Upper lobe of right lung (tissue), 1 donor: ENCODE results near the gene KIAA0319L. TPM values are rescaled to one million over a fixed set of nuclear protein-coding genes. Genes with fewer than 3 reads are reported as not detected.

Experiments used
- ATAC-seq: fragments of 200-7000 bp; cut with Tn5 transposase; one replicate; pipeline ENCODE4 v1.9.1; 2020; ENCODE audit warnings: mild to moderate bottlenecking, moderate library complexity
- DNase-seq: peaks from one replicate; pipeline ENCODE4 v3.0.0-alpha.2; 2020
- H3K27ac ChIP-seq: fragments of 200-600 bp; one replicate; pipeline ENCODE4 v1.8.0; 2022
- H3K27me3 ChIP-seq: fragments of 200-600 bp; one replicate; pipeline ENCODE4 v1.8.0; 2022; ENCODE audit warnings: mild to moderate bottlenecking
- H3K36me3 ChIP-seq: fragments of 200-600 bp; one replicate; pipeline ENCODE4 v1.8.0; 2022
- H3K4me1 ChIP-seq: fragments of 200-600 bp; one replicate; pipeline ENCODE4 v1.8.0; 2022
- H3K4me3 ChIP-seq: fragments of 200-600 bp; one replicate; pipeline ENCODE4 v1.8.0; 2022; ENCODE audit warnings: mild to moderate bottlenecking
- H3K9me3 ChIP-seq: fragments of 200-600 bp; one replicate; pipeline ENCODE4 v1.8.0; 2022
- intact Hi-C: fragments of 100-400 bp; cut with DNase I; formaldehyde crosslinking; loops from one replicate; pipeline ENCODE4 v1.11.0; 2022
- total RNA-seq: library from RNA; stranded (reverse); fragmentation: NEBNext Ultra II Directional; extraction: Animal tissue kit (Norgen Biotek cat#: 25700); gene quantifications from one replicate; pipeline ENCODE4 v1.2.1, GENCODE V29; 2021
- TF ChIP-seq, protein P1 (sequence below): fragments of 200-600 bp; IDR thresholded peaks from one replicate; pipeline ENCODE4 v1.8.0; 2022; ENCODE audit warnings: antibody characterized with exemption
- donor health status: DM: no; HTN: yes; CAD: no; lungs with severe emphysema.

Gene KIAA0319L
- total RNA-seq, 1 donor from 2014 or later, result 87.7 TPM

- no peak for ATAC-seq
- H3K9me3 ChIP-seq, result no peaks in the 10 kb centered on the region
- TF ChIP-seq, protein P1, sequence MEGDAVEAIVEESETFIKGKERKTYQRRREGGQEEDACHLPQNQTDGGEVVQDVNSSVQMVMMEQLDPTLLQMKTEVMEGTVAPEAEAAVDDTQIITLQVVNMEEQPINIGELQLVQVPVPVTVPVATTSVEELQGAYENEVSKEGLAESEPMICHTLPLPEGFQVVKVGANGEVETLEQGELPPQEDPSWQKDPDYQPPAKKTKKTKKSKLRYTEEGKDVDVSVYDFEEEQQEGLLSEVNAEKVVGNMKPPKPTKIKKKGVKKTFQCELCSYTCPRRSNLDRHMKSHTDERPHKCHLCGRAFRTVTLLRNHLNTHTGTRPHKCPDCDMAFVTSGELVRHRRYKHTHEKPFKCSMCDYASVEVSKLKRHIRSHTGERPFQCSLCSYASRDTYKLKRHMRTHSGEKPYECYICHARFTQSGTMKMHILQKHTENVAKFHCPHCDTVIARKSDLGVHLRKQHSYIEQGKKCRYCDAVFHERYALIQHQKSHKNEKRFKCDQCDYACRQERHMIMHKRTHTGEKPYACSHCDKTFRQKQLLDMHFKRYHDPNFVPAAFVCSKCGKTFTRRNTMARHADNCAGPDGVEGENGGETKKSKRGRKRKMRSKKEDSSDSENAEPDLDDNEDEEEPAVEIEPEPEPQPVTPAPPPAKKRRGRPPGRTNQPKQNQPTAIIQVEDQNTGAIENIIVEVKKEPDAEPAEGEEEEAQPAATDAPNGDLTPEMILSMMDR, result no peak
- no peaks in the 10 kb centered on the region for H3K4me1 ChIP-seq
- intact Hi-C loops, result no loop called here
- no peak overlapping the region for H3K27ac ChIP-seq
- DNase-seq, result no peak
- H3K36me3 ChIP-seq, result peaks cover 85% of the 10 kb centered on the region
- H3K27me3 ChIP-seq, result no peaks in the 10 kb centered on the region
- H3K4me3 ChIP-seq, result no peak overlapping the region
Measured at GRCh38 chr1:35401049-35401448, 156.2 kb downstream of the KIAA0319L start.

DNA sequence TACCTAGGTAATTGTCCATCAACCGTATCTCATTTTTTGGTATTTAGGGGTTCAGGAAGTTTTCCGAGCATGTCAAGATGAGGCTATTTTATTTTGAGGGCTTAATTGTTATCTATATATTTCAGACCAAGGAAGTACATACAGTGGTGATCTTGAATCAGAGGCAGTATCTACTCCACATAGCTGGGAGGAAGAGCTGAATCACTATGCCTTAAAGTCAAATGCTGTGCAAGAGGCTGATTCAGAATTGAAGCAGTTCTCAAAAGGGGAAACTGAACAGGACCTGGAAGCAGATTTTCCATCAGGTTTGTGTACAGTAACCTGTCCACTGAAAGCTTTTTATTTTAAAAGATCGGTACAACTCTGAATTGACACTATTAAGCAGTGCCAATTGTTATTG is 158.5 kb downstream of the KIAA0319L start:
- no peak overlapping the region for H3K27ac ChIP-seq
- H3K27me3 ChIP-seq, result no peaks in the 10 kb centered on the region

GRCh38 chr1:35394386-35394785 is 162.8 kb downstream of the KIAA0319L start:
- TF ChIP-seq, protein P1, result no peak
- Histone ChIP-seq H3K4me1 (no peaks in the 10 kb centered on the region), H3K27ac (no peak overlapping the region), H3K9me3 (no peaks in the 10 kb centered on the region), H3K4me3 (no peak overlapping the region), H3K36me3 (peaks cover 90% of the 10 kb centered on the region), H3K27me3 (no peaks in the 10 kb centered on the region)
- DNase-seq, result no peak
- intact Hi-C loops, result no loop called here
- no peak for ATAC-seq

More for the DNA sequence above, 158.5 kb downstream of the KIAA0319L start:
- intact Hi-C loops, result no loop called here
- no peaks in the 10 kb centered on the region for H3K4me1 ChIP-seq
- no peak for ATAC-seq
- TF ChIP-seq, protein P1, result no peak
- H3K9me3 ChIP-seq, result no peaks in the 10 kb centered on the region
- no peak overlapping the region for H3K4me3 ChIP-seq
- H3K36me3 ChIP-seq, result peaks cover 94% of the 10 kb centered on the region
- no peak for DNase-seq

- H3K9me3 ChIP-seq, result no peaks in the 10 kb centered on the region
- intact Hi-C loops, result no loop called here
- H3K36me3 ChIP-seq, result peaks cover 89% of the 10 kb centered on the region
- H3K4me1 ChIP-seq, result no peaks in the 10 kb centered on the region
- TF ChIP-seq, protein P1, result no peak
- ATAC-seq (no peak), DNase-seq (no peak)
- H3K4me3 ChIP-seq, result no peak overlapping the region
- H3K27ac ChIP-seq, result no peak overlapping the region
- H3K27me3 ChIP-seq, result no peaks in the 10 kb centered on the region
Measured at GRCh38 chr1:35390600-35391494, 166.4 kb downstream of the KIAA0319L start.

- TF ChIP-seq, protein P1, result no peak
- intact Hi-C loops, result no loop called here
- Histone ChIP-seq H3K27ac (no peak overlapping the region), H3K27me3 (no peaks in the 10 kb centered on the region), H3K4me1 (no peaks in the 10 kb centered on the region), H3K9me3 (no peaks in the 10 kb centered on the region), H3K36me3 (peaks cover 58% of the 10 kb centered on the region), H3K4me3 (no peak overlapping the region)
- ATAC-seq, result no peak
- no peak for DNase-seq
Measured at GRCh38 chr1:35386959-35387358, 170.2 kb downstream of the KIAA0319L start.
